CD14-positive monocyte (primary cell): ENCODE results near the gene FGGY. TPM values are rescaled to one million over a fixed set of nuclear protein-coding genes. Genes with fewer than 3 reads are reported as not detected.

Source experiments
- DNase-seq, 3 donors: peaks; one replicate each; pipeline ENCODE4 v3.0.0-alpha.2; 2011 to 2022
- H2AFZ ChIP-seq: 2 replicates; pipeline ENCODE4 v1.6.0; 2012; ENCODE audit warnings: mild to moderate bottlenecking, low read depth, low read length, inconsistent platforms; ENCODE audit not compliant: insufficient read depth, poor library complexity, severe bottlenecking
- H3K27ac ChIP-seq, 2 donors: 1 replicate in 1 of 2; 2 replicates in 1 of 2; pipeline ENCODE4 v1.5.1; 2012 to 2013; ENCODE audit warnings: low read length in 2 of 2, control low read depth in 1 of 2, inconsistent platforms in 1 of 2, low read depth in 1 of 2, mild to moderate bottlenecking in 1 of 2
- H3K27me3 ChIP-seq, 2 donors: one replicate each; pipeline versions ENCODE4 v1.6.0 to v1.6.1; 2011 to 2013; ENCODE audit warnings: low read length in 2 of 2; ENCODE audit not compliant: control insufficient read depth in 2 of 2, insufficient read depth in 2 of 2
- H3K36me3 ChIP-seq, 2 donors: replicated peaks in 1 of 2; 1 replicate in 1 of 2; 2 replicates in 1 of 2; pipeline versions ENCODE4 v1.5.1 to v1.6.1; 2012 to 2013; ENCODE audit warnings: low read length in 2 of 2, control low read depth in 1 of 2, inconsistent platforms in 1 of 2, mild to moderate bottlenecking in 1 of 2; ENCODE audit not compliant: insufficient read depth in 2 of 2, control insufficient read depth in 1 of 2
- H3K4me1 ChIP-seq, 2 donors: 1 replicate in 1 of 2; 2 replicates in 1 of 2; pipeline versions ENCODE4 v1.5.1 to v1.6.1; 2012 to 2013; ENCODE audit warnings: low read length in 2 of 2, control low read depth in 1 of 2, inconsistent platforms in 1 of 2, mild to moderate bottlenecking in 1 of 2, moderate library complexity in 1 of 2; ENCODE audit not compliant: insufficient read depth in 2 of 2, control insufficient read depth in 1 of 2
- H3K4me2 ChIP-seq: replicated peaks from 2 replicates; pipeline ENCODE3; 2012; ENCODE audit warnings: low read length, moderate library complexity, mild to moderate bottlenecking; ENCODE audit not compliant: poor library complexity, severe bottlenecking; ENCODE audit errors: extremely low read depth
- H3K4me3 ChIP-seq, 3 experiments: fragments of 200-600 bp in 1 of 3; sonication (generic) in 1 of 3; replicated peaks in 1 of 3; 1 replicate in 2 of 3; 2 replicates in 1 of 3; pipeline ENCODE4 v1.5.1; 2011 to 2013; ENCODE audit warnings: low read length in 3 of 3, mild to moderate bottlenecking in 3 of 3, control low read depth in 2 of 3, low read depth in 2 of 3, inconsistent platforms in 1 of 3, moderate library complexity in 1 of 3
- H3K79me2 ChIP-seq: 2 replicates; pipeline ENCODE4 v1.6.0; 2012; ENCODE audit warnings: mild to moderate bottlenecking, control low read depth, inconsistent platforms, low read length, moderate library complexity; ENCODE audit not compliant: insufficient read depth
- H3K9ac ChIP-seq: 2 replicates; pipeline ENCODE4 v1.6.0; 2017; ENCODE audit warnings: low read length, mild to moderate bottlenecking; ENCODE audit not compliant: insufficient read depth, poor library complexity, severe bottlenecking
- H3K9me3 ChIP-seq, 2 donors: replicated peaks in 1 of 2; 1 replicate in 1 of 2; 2 replicates in 1 of 2; pipeline versions ENCODE4 v1.5.1 to v1.6.1; 2012 to 2013; ENCODE audit warnings: low read length in 2 of 2, control low read depth in 1 of 2; ENCODE audit not compliant: control insufficient read depth in 1 of 2, insufficient read depth in 1 of 2
- H4K20me1 ChIP-seq: 2 replicates; pipeline ENCODE4 v1.6.0; 2012; ENCODE audit warnings: mild to moderate bottlenecking, low read length, control low read depth, moderate library complexity; ENCODE audit not compliant: insufficient read depth
- H3K27ac Mint-ChIP-seq, 7 donors: one replicate each; pipeline ENCODE4 v1.8.0; 2020; ENCODE audit warnings: mild to moderate bottlenecking in 7 of 7, mixed read lengths in 7 of 7, moderate library complexity in 6 of 7, inconsistent platforms in 2 of 7
- H3K27me3 Mint-ChIP-seq, 3 donors: one replicate each; pipeline ENCODE4 v1.8.0; 2021 to 2022; ENCODE audit warnings: low read depth in 3 of 3, mild to moderate bottlenecking in 3 of 3, mixed read lengths in 3 of 3, moderate library complexity in 3 of 3, inconsistent platforms in 1 of 3
- H3K36me3 Mint-ChIP-seq, 2 donors: one replicate each; pipeline ENCODE4 v1.8.0; 2020; ENCODE audit warnings: mixed read lengths in 2 of 2, inconsistent platforms in 1 of 2, mild to moderate bottlenecking in 1 of 2
- H3K4me1 Mint-ChIP-seq: one replicate; pipeline ENCODE4 v1.8.0; 2020; ENCODE audit warnings: mild to moderate bottlenecking, mixed read lengths
- H3K4me3 Mint-ChIP-seq, 2 donors: one replicate each; pipeline ENCODE4 v1.8.0; 2020; ENCODE audit warnings: mild to moderate bottlenecking in 2 of 2, mixed read lengths in 2 of 2, moderate library complexity in 1 of 2
- H3K9me3 Mint-ChIP-seq, 7 donors: one replicate each; pipeline ENCODE4 v1.8.0; 2020 to 2022; ENCODE audit warnings: mixed read lengths in 7 of 7, mild to moderate bottlenecking in 6 of 7, moderate library complexity in 6 of 7, inconsistent platforms in 2 of 7
- WGBS: methylation state at CpG from one replicate; pipeline ENCODE4 v1.1.5; 2013; ENCODE audit warnings: missing lambda C conversion rate; ENCODE audit not compliant: insufficient coverage; 5-methylcytosine and 5-hydroxymethylcytosine counted together
- intact Hi-C, 2 donors: fragments of 100-400 bp; cut with micrococcal nuclease; formaldehyde crosslinking; loops; one replicate each; pipeline versions ENCODE4 v1.15.0 to v1.15.1; 2023
- polyA plus RNA-seq, 3 donors: library from polyadenylated mRNA; depleted of rRNA in 1 of 3; unstranded in 2 of 3; stranded (reverse) in 1 of 3; fragments of 300-500 nt in 2 of 3; fragments of >200 nt in 1 of 3; fragmentation: Illumina TruSeq in 2 of 3; gene quantifications; 1 replicate in 2 of 3; 2 replicates in 1 of 3; pipeline ENCODE4 v1.2.3, GENCODE V29; 2012 to 2021
- TF ChIP-seq, protein P1 (sequence below): fragments of 200-600 bp; IDR thresholded peaks from one replicate; pipeline ENCODE4 v1.8.0; 2022; ENCODE audit warnings: antibody characterized with exemption, mild to moderate bottlenecking

FGGY gene
- polyA plus RNA-seq, 3 donors = 2.3 to 4.3 (median 2.9) TPM

DNA sequence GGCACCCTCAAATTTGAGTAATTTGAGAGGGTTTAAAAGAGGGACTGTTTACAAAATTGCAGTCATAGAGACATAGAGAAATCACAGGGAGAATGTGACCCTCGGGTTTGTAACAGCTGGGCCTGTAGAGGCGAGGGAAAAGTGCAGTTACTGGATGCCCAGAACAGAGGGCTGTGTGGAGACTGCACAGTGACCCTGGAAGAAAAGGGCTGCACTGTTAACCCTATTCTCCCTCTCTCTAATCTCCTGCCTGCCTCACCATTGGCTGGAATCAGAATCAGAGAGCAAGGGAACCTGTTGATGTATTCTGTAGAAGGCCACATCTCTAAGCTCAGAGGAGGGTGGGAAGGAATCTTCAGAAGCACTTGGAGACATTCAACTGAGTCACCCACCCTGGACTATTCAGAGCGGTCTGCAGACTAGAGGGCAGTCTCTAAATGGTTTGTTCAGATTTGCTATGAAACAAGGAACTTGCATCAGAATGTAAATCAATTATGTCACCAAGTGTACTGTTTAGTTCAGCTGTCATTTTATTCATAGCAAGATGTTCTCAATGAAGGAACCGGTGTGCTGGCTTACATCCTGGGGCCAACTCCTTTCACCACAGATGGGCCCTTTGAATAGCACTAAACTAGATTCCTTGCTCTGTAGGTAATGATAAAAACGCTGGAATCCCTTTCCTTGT, 385.6 kb downstream of the FGGY start:
- peak; percentile 69 to 86 (median 81) for DNase-seq
- Histone ChIP-seq H4K20me1 (no peaks in the 10 kb centered on the region), H3K27me3 (no peaks in the 10 kb centered on the region), H3K4me2 (no peak overlapping the region), H3K36me3 (no peaks in the 10 kb centered on the region), H3K4me1 (peaks cover 28% of the 10 kb centered on the region in 2 donors), H3K9ac (no peak overlapping the region), H3K79me2 (no peaks in the 10 kb centered on the region), H3K9me3 (no peaks in the 10 kb centered on the region), H3K27ac (peak overlapping the region in 1 of 2 donors; percentile 45), H3K4me3 (no peak overlapping the region), H2AFZ (peak overlapping the region; percentile 14)
- peaks cover 0 to 4% of the 10 kb centered on the region in 2 donors for H3K36me3 Mint-ChIP-seq
- intact Hi-C loops = no loop called here
- TF ChIP-seq, protein P1, sequence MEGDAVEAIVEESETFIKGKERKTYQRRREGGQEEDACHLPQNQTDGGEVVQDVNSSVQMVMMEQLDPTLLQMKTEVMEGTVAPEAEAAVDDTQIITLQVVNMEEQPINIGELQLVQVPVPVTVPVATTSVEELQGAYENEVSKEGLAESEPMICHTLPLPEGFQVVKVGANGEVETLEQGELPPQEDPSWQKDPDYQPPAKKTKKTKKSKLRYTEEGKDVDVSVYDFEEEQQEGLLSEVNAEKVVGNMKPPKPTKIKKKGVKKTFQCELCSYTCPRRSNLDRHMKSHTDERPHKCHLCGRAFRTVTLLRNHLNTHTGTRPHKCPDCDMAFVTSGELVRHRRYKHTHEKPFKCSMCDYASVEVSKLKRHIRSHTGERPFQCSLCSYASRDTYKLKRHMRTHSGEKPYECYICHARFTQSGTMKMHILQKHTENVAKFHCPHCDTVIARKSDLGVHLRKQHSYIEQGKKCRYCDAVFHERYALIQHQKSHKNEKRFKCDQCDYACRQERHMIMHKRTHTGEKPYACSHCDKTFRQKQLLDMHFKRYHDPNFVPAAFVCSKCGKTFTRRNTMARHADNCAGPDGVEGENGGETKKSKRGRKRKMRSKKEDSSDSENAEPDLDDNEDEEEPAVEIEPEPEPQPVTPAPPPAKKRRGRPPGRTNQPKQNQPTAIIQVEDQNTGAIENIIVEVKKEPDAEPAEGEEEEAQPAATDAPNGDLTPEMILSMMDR = no peak
- no peaks in the 10 kb centered on the region for H3K9me3 Mint-ChIP-seq
- H3K4me1 Mint-ChIP-seq = peaks cover 34% of the 10 kb centered on the region
- H3K27me3 Mint-ChIP-seq = no peaks in the 10 kb centered on the region
- H3K27ac Mint-ChIP-seq = peak overlapping the region in 4 of 7 donors; percentile 40 to 88 (median 74)
- WGBS = 36% methylated on average over 2 of the region's 5 CpGs
- H3K4me3 Mint-ChIP-seq = no peak overlapping the region

- Histone ChIP-seq H3K9me3 (no peaks in the 10 kb centered on the region), H4K20me1 (no peaks in the 10 kb centered on the region), H3K4me1 (peaks cover 22% of the 10 kb centered on the region in 2 donors), H3K27ac (peak overlapping the region in 1 of 2 donors; percentile 45), H3K4me2 (no peak overlapping the region), H3K36me3 (no peaks in the 10 kb centered on the region), H3K9ac (no peak overlapping the region), H3K27me3 (no peaks in the 10 kb centered on the region), H2AFZ (no peak overlapping the region), H3K4me3 (no peak overlapping the region), H3K79me2 (no peaks in the 10 kb centered on the region)
- DNase-seq = no peak
- H3K27ac Mint-ChIP-seq = peak overlapping the region in 5 of 7 donors; percentile 23 to 88 (median 59)
- no peaks in the 10 kb centered on the region for H3K27me3 Mint-ChIP-seq
- intact Hi-C loops = no loop called here
- H3K4me3 Mint-ChIP-seq = no peak overlapping the region
- H3K36me3 Mint-ChIP-seq = peaks cover 0 to 2% of the 10 kb centered on the region in 2 donors
- H3K9me3 Mint-ChIP-seq = no peaks in the 10 kb centered on the region
- H3K4me1 Mint-ChIP-seq = peaks cover 28% of the 10 kb centered on the region
- TF ChIP-seq, protein P1 = no peak
- WGBS = no CpG with 5 or more reads among the region's 2 CpGs
These were observed 386.3 kb downstream of the FGGY start for GRCh38 chr1:59683197-59683596.
